Loucy (cell line): ENCODE results near the gene NRIP1.

Experiments used
- EZH2phosphoT487 ChIP-seq: fragments of 200-600 bp; IDR thresholded peaks from 2 replicates; pipeline ENCODE4 v1.6.1; 2018; ENCODE audit warnings: antibody characterized with exemption, mild to moderate bottlenecking, moderate library complexity, borderline replicate concordance
- TF ChIP-seq, protein P1 (sequence below): fragments of 200-600 bp; sonication (generic); conservative IDR thresholded peaks from 2 replicates; pipeline ENCODE4 v1.5.1; 2014; ENCODE audit warnings: mild to moderate bottlenecking, antibody characterized with exemption, low read length

DNA sequence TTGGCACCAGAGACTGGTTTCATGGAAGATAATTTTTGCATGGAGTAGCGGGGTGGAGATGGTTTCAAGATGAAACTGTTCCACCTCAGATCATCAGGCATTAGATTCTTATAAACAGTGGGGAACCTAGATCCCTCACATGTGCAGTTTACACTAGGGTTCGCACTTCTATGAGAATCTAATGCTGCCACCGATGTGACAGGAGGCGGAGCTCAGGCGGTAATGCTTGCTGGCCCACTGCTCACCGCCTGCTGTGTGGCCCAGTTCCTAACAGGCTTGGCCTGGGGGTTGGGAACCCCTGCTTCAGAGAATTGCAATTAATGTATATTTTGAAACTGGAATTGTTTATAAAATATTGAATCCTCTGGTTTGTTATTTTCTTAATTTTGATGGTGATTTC is 92.1 kb downstream of the NRIP1 start:
- TF ChIP-seq, protein P1, sequence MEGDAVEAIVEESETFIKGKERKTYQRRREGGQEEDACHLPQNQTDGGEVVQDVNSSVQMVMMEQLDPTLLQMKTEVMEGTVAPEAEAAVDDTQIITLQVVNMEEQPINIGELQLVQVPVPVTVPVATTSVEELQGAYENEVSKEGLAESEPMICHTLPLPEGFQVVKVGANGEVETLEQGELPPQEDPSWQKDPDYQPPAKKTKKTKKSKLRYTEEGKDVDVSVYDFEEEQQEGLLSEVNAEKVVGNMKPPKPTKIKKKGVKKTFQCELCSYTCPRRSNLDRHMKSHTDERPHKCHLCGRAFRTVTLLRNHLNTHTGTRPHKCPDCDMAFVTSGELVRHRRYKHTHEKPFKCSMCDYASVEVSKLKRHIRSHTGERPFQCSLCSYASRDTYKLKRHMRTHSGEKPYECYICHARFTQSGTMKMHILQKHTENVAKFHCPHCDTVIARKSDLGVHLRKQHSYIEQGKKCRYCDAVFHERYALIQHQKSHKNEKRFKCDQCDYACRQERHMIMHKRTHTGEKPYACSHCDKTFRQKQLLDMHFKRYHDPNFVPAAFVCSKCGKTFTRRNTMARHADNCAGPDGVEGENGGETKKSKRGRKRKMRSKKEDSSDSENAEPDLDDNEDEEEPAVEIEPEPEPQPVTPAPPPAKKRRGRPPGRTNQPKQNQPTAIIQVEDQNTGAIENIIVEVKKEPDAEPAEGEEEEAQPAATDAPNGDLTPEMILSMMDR, result no peak
- TF ChIP-seq EZH2phosphoT487, result no peak
